Cardiac muscle cell (in vitro differentiated cells and primary cell): Measurements from ENCODE around the gene BIRC3. TPM values are rescaled to one million over a fixed set of nuclear protein-coding genes. Genes with fewer than 3 reads are reported as not detected.
"Not testable (repeated sequence)": the region's sequence is repeated elsewhere in the genome, so short reads cannot be mapped to it uniquely, and the experiment has no call there.

Source experiments
- DNase-seq, 2 donors: peaks; one replicate each; pipeline versions ENCODE4 v3.0.0 to v3.0.0-alpha.2; 2010 to 2017; ENCODE audit warnings: low read depth in 1 of 2, low spot score in 1 of 2
- H3K27ac ChIP-seq: fragments of 200-600 bp; sonication (generic); 2 replicates; pipeline ENCODE4 v1.5.1; 2016
- H3K27me3 ChIP-seq: fragments of 200-600 bp; sonication (generic); 2 replicates; pipeline ENCODE4 v1.6.0; 2016; ENCODE audit warnings: control low read depth
- H3K36me3 ChIP-seq: fragments of 200-600 bp; sonication (generic); 2 replicates; pipeline ENCODE4 v1.5.1; 2016; ENCODE audit warnings: control low read depth
- H3K4me1 ChIP-seq: fragments of 200-600 bp; sonication (generic); 2 replicates; pipeline ENCODE4 v1.8.1; 2017; ENCODE audit warnings: low read depth, mild to moderate bottlenecking, mixed run types
- H3K4me3 ChIP-seq: fragments of 200-600 bp; sonication (generic); 2 replicates; pipeline ENCODE4 v1.5.1; 2016; ENCODE audit warnings: mild to moderate bottlenecking
- H3K9me3 ChIP-seq: fragments of 200-600 bp; sonication (generic); 2 replicates; pipeline ENCODE4 v1.5.1; 2017; ENCODE audit warnings: low read depth, mild to moderate bottlenecking, control low read depth
- polyA plus RNA-seq: library from polyadenylated mRNA; unstranded; fragments of >200 nt; fragmentation: Nextera tagmentation; extraction: Ambion mirVana; gene quantifications from 2 replicates; pipeline ENCODE4 v1.2.1, GENCODE V29; 2016
- total RNA-seq: library from RNA; depleted of rRNA; stranded (reverse); fragments of >200 nt; gene quantifications from 2 replicates; pipeline ENCODE4 v1.2.3, GENCODE V29; 2016
- TF ChIP-seq, protein P1 (sequence below): IDR thresholded peaks from 2 replicates; pipeline ENCODE4 v1.5.1; 2012; ENCODE audit warnings: low read depth, mild to moderate bottlenecking, low read length

The BIRC3 gene
- total and polyA plus RNA-seq, 2 experiments from 2014 or later, result 0.06 TPM; not detected in 1

GRCh38 chr11:102364991-102365390 is 47.7 kb downstream of the BIRC3 start:
- Histone ChIP-seq H3K4me1 (no peaks in the 10 kb centered on the region), H3K36me3 (peaks cover 37% of the 10 kb centered on the region), H3K27ac (no peak overlapping the region), H3K27me3 (no peaks in the 10 kb centered on the region), H3K9me3 (no peaks in the 10 kb centered on the region), H3K4me3 (no peak overlapping the region)
- TF ChIP-seq, protein P1, sequence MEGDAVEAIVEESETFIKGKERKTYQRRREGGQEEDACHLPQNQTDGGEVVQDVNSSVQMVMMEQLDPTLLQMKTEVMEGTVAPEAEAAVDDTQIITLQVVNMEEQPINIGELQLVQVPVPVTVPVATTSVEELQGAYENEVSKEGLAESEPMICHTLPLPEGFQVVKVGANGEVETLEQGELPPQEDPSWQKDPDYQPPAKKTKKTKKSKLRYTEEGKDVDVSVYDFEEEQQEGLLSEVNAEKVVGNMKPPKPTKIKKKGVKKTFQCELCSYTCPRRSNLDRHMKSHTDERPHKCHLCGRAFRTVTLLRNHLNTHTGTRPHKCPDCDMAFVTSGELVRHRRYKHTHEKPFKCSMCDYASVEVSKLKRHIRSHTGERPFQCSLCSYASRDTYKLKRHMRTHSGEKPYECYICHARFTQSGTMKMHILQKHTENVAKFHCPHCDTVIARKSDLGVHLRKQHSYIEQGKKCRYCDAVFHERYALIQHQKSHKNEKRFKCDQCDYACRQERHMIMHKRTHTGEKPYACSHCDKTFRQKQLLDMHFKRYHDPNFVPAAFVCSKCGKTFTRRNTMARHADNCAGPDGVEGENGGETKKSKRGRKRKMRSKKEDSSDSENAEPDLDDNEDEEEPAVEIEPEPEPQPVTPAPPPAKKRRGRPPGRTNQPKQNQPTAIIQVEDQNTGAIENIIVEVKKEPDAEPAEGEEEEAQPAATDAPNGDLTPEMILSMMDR, result no peak
- DNase-seq, result no peak

- H3K27ac ChIP-seq, result no peak overlapping the region
- H3K4me1 ChIP-seq, result no peaks in the 10 kb centered on the region
- no peaks in the 10 kb centered on the region for H3K27me3 ChIP-seq
- peak in 1 of 2 donors; percentile 52 for DNase-seq
- H3K36me3 ChIP-seq, result peaks cover 37% of the 10 kb centered on the region
- no peak overlapping the region for H3K4me3 ChIP-seq
- TF ChIP-seq, protein P1, result peak; percentile 16
- no peaks in the 10 kb centered on the region for H3K9me3 ChIP-seq
Observed at GRCh38 chr11:102367364-102367763, 50.1 kb downstream of the BIRC3 start.

DNA sequence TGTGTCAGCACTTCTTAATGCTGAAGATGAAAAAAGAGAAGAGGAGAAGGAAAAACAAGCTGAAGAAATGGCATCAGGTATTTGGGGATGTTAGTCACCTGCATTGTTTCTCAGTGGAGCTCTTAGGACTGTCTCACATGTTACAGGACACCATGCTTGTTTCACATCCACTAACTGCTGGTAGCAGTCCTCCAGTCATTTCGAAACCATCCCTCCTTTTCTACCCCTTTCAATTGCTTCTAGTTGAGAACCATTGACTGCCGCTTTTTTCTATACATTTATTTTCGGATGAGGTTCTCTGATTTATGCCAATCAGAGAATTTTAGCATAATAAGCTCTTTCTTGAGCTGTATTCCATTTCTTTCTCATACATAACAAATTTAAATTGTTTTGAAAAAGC is 51.2 kb downstream of the BIRC3 start:
- Histone ChIP-seq H3K4me3 (no peak overlapping the region), H3K36me3 (peaks cover 31% of the 10 kb centered on the region), H3K27ac (no peak overlapping the region), H3K4me1 (no peaks in the 10 kb centered on the region), H3K27me3 (no peaks in the 10 kb centered on the region), H3K9me3 (no peaks in the 10 kb centered on the region)
- no peak for DNase-seq
- TF ChIP-seq, protein P1, result no peak

DNA sequence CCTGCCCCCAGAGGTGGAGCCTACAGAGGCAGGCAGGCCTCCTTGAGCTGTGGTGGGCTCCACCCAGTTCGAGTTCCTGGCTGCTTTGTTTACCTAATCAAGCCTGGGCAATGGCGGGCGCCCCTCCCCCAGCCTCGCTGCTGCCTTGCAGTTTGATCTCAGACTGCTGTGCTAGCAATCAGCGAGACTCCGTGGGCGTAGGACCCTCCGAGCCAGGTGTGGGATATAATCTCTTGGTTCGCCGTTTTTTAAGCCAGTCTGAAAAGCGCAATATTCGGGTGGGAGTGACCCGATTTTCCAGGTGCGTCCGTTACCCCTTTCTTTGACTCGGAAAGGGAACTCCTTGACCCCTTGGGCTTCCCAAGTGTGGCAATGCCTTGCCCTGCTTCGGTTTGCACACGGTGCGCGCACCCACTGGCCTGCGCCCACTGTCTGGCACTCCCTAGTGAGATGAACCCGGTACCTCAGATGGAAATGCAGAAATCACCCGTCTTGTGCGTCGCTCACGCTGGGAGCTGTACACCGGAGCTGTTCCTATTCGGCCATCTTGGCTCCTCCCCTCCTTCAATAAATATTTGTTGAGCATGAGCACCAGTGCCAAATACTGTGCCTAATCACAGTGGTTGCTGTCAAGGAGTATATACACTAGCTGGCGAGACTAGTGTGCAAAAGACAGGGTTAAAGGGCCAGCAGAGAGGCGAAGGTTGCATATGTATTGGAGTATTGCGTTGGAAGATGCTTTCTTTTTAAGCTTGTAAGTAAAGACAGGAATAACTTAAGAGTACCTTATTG is 57.5 kb downstream of the BIRC3 start:
- H3K4me1 ChIP-seq, DNase-seq, H3K27me3 ChIP-seq, H3K9me3 ChIP-seq: not testable (repeated sequence)
- H3K36me3 ChIP-seq, result peaks cover 19% of the 10 kb centered on the region
- H3K4me3 ChIP-seq, result peak overlapping the region; percentile 24
- peak overlapping the region; percentile 89 for H3K27ac ChIP-seq

DNA sequence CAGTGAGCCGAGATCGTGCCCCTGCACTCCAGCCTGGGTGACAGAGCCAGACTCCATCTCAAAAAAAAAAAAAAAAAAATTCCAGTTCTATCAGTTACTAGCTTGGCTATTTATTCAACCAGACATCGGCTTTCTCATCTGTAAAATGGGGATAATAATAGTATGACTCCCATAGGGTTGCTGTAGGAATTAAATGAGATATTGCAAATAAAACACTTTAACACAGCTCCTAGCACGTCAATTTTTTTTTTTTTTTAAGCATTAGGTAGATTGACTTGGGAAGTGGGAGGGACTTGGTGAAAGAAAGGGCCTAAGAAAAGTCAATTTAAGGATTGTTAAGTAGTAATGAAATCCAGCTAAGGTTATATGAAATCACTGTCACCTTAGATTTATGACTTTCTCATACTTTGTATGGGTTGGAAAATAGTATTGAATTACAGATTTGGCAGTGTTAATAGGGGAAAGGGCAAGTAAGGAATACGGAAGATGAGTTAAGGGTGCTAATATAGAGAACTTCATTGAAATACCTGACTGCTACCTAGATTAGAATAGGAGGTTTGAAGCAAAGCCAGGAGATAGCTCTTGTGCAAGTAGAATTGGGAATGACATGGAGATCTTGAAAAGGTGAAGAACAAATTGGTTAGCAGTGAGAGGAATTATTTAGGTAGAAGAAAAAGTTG is 58.6 kb downstream of the BIRC3 start:
- TF ChIP-seq, protein P1, result no peak
- no peak overlapping the region for H3K4me3 ChIP-seq
- H3K36me3 ChIP-seq, result peaks cover 24% of the 10 kb centered on the region
- no peak for DNase-seq
- H3K27ac ChIP-seq, result peak overlapping the region; percentile 89
- H3K27me3 ChIP-seq, result no peaks in the 10 kb centered on the region
- no peaks in the 10 kb centered on the region for H3K9me3 ChIP-seq
- peaks cover 9% of the 10 kb centered on the region for H3K4me1 ChIP-seq

GRCh38 chr11:102377891-102378290 is 60.6 kb downstream of the BIRC3 start:
- Histone ChIP-seq H3K9me3 (no peaks in the 10 kb centered on the region), H3K4me3 (no peak overlapping the region)

More at GRCh38 chr11:102377891-102378290, 60.6 kb downstream of the BIRC3 start:
- Histone ChIP-seq H3K4me1 (peaks cover 9% of the 10 kb centered on the region), H3K27me3 (no peaks in the 10 kb centered on the region), H3K36me3 (peaks cover 24% of the 10 kb centered on the region), H3K27ac (no peak overlapping the region)
- TF ChIP-seq, protein P1, result no peak
- no peak for DNase-seq
